Mesendoderm (in vitro differentiated cells): Measurements from ENCODE around the gene MAT2A.

ENCODE experiments used
- DNase-seq: peaks from one replicate; pipeline ENCODE4 v3.0.0; 2013
- H2AK5ac ChIP-seq: 2 replicates; pipeline ENCODE4 v1.6.1; 2013; ENCODE audit warnings: low read length, inconsistent platforms
- H2BK120ac ChIP-seq: 2 replicates; pipeline ENCODE4 v1.6.1; 2013; ENCODE audit warnings: low read depth, mild to moderate bottlenecking, low read length, moderate library complexity, mixed read lengths
- H2BK15ac ChIP-seq: replicated peaks from 2 replicates; pipeline ENCODE4 v1.6.1; 2013; ENCODE audit warnings: low read depth, mild to moderate bottlenecking, moderate library complexity
- H2BK5ac ChIP-seq: 2 replicates; pipeline ENCODE4 v1.6.1; 2013; ENCODE audit warnings: low read length, inconsistent platforms
- H3K18ac ChIP-seq: 2 replicates; pipeline ENCODE4 v1.6.1; 2013; ENCODE audit warnings: mild to moderate bottlenecking, low read length, mixed read lengths
- H3K23ac ChIP-seq: one replicate; pipeline ENCODE4 v1.6.1; 2013; ENCODE audit warnings: low read length
- H3K27ac ChIP-seq: 2 replicates; pipeline ENCODE4 v1.5.1; 2013; ENCODE audit warnings: low read depth, mild to moderate bottlenecking, inconsistent platforms, low read length, moderate library complexity
- H3K27me3 ChIP-seq: 2 replicates; pipeline ENCODE4 v1.6.1; 2013; ENCODE audit warnings: low read length, control low read depth, mild to moderate bottlenecking, inconsistent platforms; ENCODE audit not compliant: insufficient read depth, poor library complexity
- H3K36me3 ChIP-seq: 2 replicates; pipeline ENCODE4 v1.6.1; 2013; ENCODE audit warnings: low read length, inconsistent platforms; ENCODE audit not compliant: control insufficient read depth, insufficient read depth
- H3K4ac ChIP-seq: one replicate; pipeline ENCODE4 v1.6.1; 2013; ENCODE audit warnings: low read depth, mild to moderate bottlenecking, low read length, moderate library complexity
- H3K4me1 ChIP-seq: 2 replicates; pipeline ENCODE4 v1.6.1; 2013; ENCODE audit warnings: low read depth, low read length, inconsistent platforms; ENCODE audit not compliant: control insufficient read depth
- H3K4me2 ChIP-seq: 2 replicates; pipeline ENCODE4 v1.6.1; 2013; ENCODE audit warnings: low read length
- H3K4me3 ChIP-seq: 2 replicates; pipeline ENCODE4 v1.5.1; 2013; ENCODE audit warnings: mild to moderate bottlenecking, low read length
- H3K56ac ChIP-seq: one replicate; pipeline ENCODE4 v1.6.1; 2013; ENCODE audit warnings: low read length
- H3K79me1 ChIP-seq: 2 replicates; pipeline ENCODE4 v1.6.1; 2013; ENCODE audit warnings: low read length, inconsistent platforms
- H3K79me2 ChIP-seq: 2 replicates; pipeline ENCODE4 v1.6.1; 2013; ENCODE audit warnings: mild to moderate bottlenecking, low read length; ENCODE audit not compliant: control insufficient read depth, insufficient read depth
- H3K9ac ChIP-seq: 2 replicates; pipeline ENCODE4 v1.6.1; 2013; ENCODE audit warnings: low read length, inconsistent platforms
- H4K5ac ChIP-seq: one replicate; pipeline ENCODE4 v1.6.1; 2013; ENCODE audit warnings: low read length
- H4K8ac ChIP-seq: one replicate; pipeline ENCODE4 v1.6.1; 2013; ENCODE audit warnings: low read depth, mild to moderate bottlenecking, control low read depth, low read length, moderate library complexity
- WGBS: extraction: QIAGEN DNeasy Blood & Tissue Kit; methylation state at CpG from one replicate; pipeline ENCODE4 v1.1.7; 2013; ENCODE audit warnings: low lambda C conversion rate, missing lambda C conversion rate; ENCODE audit not compliant: insufficient coverage; ENCODE audit errors: extremely low coverage; 5-methylcytosine and 5-hydroxymethylcytosine counted together

MAT2A gene

GRCh38 chr2:85547089-85547858 is 8.3 kb downstream of the MAT2A start:
- Histone ChIP-seq H4K5ac (no peak overlapping the region), H3K56ac (no peak overlapping the region), H2BK5ac (no peak overlapping the region), H4K8ac (no peak overlapping the region), H3K18ac (no peak overlapping the region), H3K36me3 (peaks cover 20% of the 10 kb centered on the region), H2BK120ac (no peak overlapping the region), H3K23ac (no peak overlapping the region), H3K9ac (no peak overlapping the region), H3K4me2 (no peak overlapping the region), H3K4me3 (no peak overlapping the region), H3K4me1 (no peaks in the 10 kb centered on the region), H3K79me2 (peaks cover 3% of the 10 kb centered on the region), H3K27me3 (no peaks in the 10 kb centered on the region), H2AK5ac (no peak overlapping the region), H3K4ac (no peak overlapping the region), H2BK15ac (no peak overlapping the region), H3K27ac (no peak overlapping the region), H3K79me1 (peaks cover 5% of the 10 kb centered on the region)
- no CpG with 5 or more reads among the region's 1 CpG for WGBS
- no peak for DNase-seq

GRCh38 chr2:85547859-85548607 is 9.1 kb downstream of the MAT2A start:
- no peak overlapping the region for H3K23ac ChIP-seq
- no peaks in the 10 kb centered on the region for H3K27me3 ChIP-seq
- no peak overlapping the region for H3K9ac ChIP-seq
- no peak overlapping the region for H4K5ac ChIP-seq
- H3K79me2 ChIP-seq, result no peaks in the 10 kb centered on the region
- no peak for DNase-seq
- H3K79me1 ChIP-seq, result peaks cover 2% of the 10 kb centered on the region
- no peak overlapping the region for H3K27ac ChIP-seq
- WGBS, result no CpG with 5 or more reads among the region's 6 CpGs
- no peak overlapping the region for H3K4ac ChIP-seq
- H2BK120ac ChIP-seq, result no peak overlapping the region
- H2BK15ac ChIP-seq, result no peak overlapping the region
- no peaks in the 10 kb centered on the region for H3K4me1 ChIP-seq
- no peak overlapping the region for H3K18ac ChIP-seq
- no peak overlapping the region for H4K8ac ChIP-seq
- H3K36me3 ChIP-seq, result peaks cover 19% of the 10 kb centered on the region
- no peak overlapping the region for H3K4me2 ChIP-seq
- no peak overlapping the region for H3K56ac ChIP-seq
- H2AK5ac ChIP-seq, result no peak overlapping the region
- H2BK5ac ChIP-seq, result no peak overlapping the region
- no peak overlapping the region for H3K4me3 ChIP-seq

- H2BK15ac ChIP-seq, result no peak overlapping the region
- H2AK5ac ChIP-seq, result no peak overlapping the region
- no peak overlapping the region for H3K4me2 ChIP-seq
- H3K18ac ChIP-seq, result no peak overlapping the region
- H3K56ac ChIP-seq, result no peak overlapping the region
- no peak overlapping the region for H4K5ac ChIP-seq
- no peaks in the 10 kb centered on the region for H3K4me1 ChIP-seq
- DNase-seq, result no peak
- no peak overlapping the region for H4K8ac ChIP-seq
- H3K4ac ChIP-seq, result no peak overlapping the region
- no peak overlapping the region for H3K27ac ChIP-seq
- H2BK120ac ChIP-seq, result no peak overlapping the region
- H3K9ac ChIP-seq, result no peak overlapping the region
- peaks cover 2% of the 10 kb centered on the region for H3K79me1 ChIP-seq
- H2BK5ac ChIP-seq, result no peak overlapping the region
- H3K79me2 ChIP-seq, result no peaks in the 10 kb centered on the region
- no peak overlapping the region for H3K23ac ChIP-seq
- H3K4me3 ChIP-seq, result no peak overlapping the region
- peaks cover 21% of the 10 kb centered on the region for H3K36me3 ChIP-seq
- WGBS, result no CpG with 5 or more reads among the region's 2 CpGs
- no peaks in the 10 kb centered on the region for H3K27me3 ChIP-seq
Observed at GRCh38 chr2:85548608-85548900, 9.6 kb downstream of the MAT2A start.

GRCh38 chr2:85549095-85549494 is 10.1 kb downstream of the MAT2A start:
- Histone ChIP-seq H3K79me1 (peaks cover 2% of the 10 kb centered on the region), H2BK5ac (no peak overlapping the region), H2BK15ac (no peak overlapping the region), H4K8ac (no peak overlapping the region), H3K4me3 (no peak overlapping the region), H2AK5ac (no peak overlapping the region), H3K4ac (no peak overlapping the region), H3K56ac (no peak overlapping the region), H3K18ac (no peak overlapping the region), H3K36me3 (peaks cover 21% of the 10 kb centered on the region), H3K23ac (no peak overlapping the region), H3K27ac (no peak overlapping the region), H3K27me3 (no peaks in the 10 kb centered on the region), H3K4me2 (no peak overlapping the region), H4K5ac (no peak overlapping the region), H3K4me1 (no peaks in the 10 kb centered on the region), H2BK120ac (no peak overlapping the region), H3K79me2 (no peaks in the 10 kb centered on the region), H3K9ac (no peak overlapping the region)
- no peak for DNase-seq
- no CpG with 5 or more reads among the region's 10 CpGs for WGBS

- Histone ChIP-seq H3K4me1 (no peaks in the 10 kb centered on the region), H2BK120ac (no peak overlapping the region), H3K27ac (no peak overlapping the region), H4K8ac (no peak overlapping the region), H3K4ac (no peak overlapping the region), H3K56ac (no peak overlapping the region), H3K4me2 (no peak overlapping the region), H2BK15ac (no peak overlapping the region), H3K9ac (no peak overlapping the region), H2BK5ac (no peak overlapping the region), H2AK5ac (no peak overlapping the region), H4K5ac (no peak overlapping the region), H3K4me3 (no peak overlapping the region), H3K27me3 (no peaks in the 10 kb centered on the region), H3K36me3 (peaks cover 21% of the 10 kb centered on the region), H3K23ac (no peak overlapping the region), H3K18ac (no peak overlapping the region), H3K79me2 (no peaks in the 10 kb centered on the region), H3K79me1 (peaks cover 2% of the 10 kb centered on the region)
- peak; percentile 70 for DNase-seq
- WGBS, result no CpG with 5 or more reads among the region's 4 CpGs
Observed at GRCh38 chr2:85549826-85550225, 10.9 kb downstream of the MAT2A start.
